ENCODE measurements around the gene GAS2. TPM values are rescaled to one million over a fixed set of nuclear protein-coding genes. Genes with fewer than 3 reads are reported as not detected.

The GAS2 gene
- total RNA-seq, 2 experiments from 2014 or later = 1.8 to 4.1 TPM

DNA sequence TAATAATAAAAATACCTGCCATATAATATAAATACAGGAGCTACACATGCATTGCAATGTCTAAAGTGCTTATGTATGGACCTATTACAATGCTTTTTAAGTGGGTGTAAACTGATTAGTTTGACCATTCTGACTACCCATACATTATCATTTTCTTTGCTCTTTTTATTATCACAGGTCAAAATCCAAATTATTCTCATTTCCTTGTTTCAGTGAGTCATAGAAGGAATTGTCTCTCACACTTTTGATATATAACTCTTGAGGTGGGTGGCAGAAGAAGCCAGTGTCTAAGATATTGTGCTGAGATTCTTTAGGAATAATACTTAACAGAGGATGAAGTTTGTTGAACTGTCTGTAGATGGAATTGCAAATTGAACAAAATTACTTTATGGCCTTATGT lies 35.6 kb downstream of the GAS2 start:
- H3K4me1 ChIP-seq (ENCODE audit: insufficient read depth, low read length, poor library complexity, severe bottlenecking) = no peaks in the 10 kb centered on the region
- H3K79me2 ChIP-seq (ENCODE audit: insufficient read depth, low read depth, low read length) = no peaks in the 10 kb centered on the region
- no peaks in the 10 kb centered on the region for H3K9me3 ChIP-seq (ENCODE audit: low read length)
- H2AFZ ChIP-seq (ENCODE audit: low read length) = no peak overlapping the region
- no peaks in the 10 kb centered on the region for H4K20me1 ChIP-seq (ENCODE audit: insufficient read depth, low read length)
- BruUV-seq (replicated peaks) = no TSS peak
- POLR2A ChIA-PET = no interaction called here
- H3K4me3 ChIP-seq (ENCODE audit: low read depth, low read length, poor library complexity, severe bottlenecking) = no peak overlapping the region
- H3K4me2 ChIP-seq (ENCODE audit: low read length) = no peak overlapping the region
- CTCF ChIA-PET (ENCODE audit: unreplicated experiment) = no interaction called here
- H3K27ac ChIP-seq (ENCODE audit: low read depth, low read length, poor library complexity, severe bottlenecking) = no peak overlapping the region
- H3K36me3 ChIP-seq (ENCODE audit: insufficient read depth, low read length) = no peaks in the 10 kb centered on the region
- H3K9me2 ChIP-seq (ENCODE audit: insufficient read depth, low read length) = no peaks in the 10 kb centered on the region
- TF ChIP-seq EZH2phosphoT487 (IDR thresholded peaks at IDR 0.05; ENCODE audit: borderline replicate concordance, low read depth, low read length) = no peak
- TF ChIP-seq, protein P1, sequence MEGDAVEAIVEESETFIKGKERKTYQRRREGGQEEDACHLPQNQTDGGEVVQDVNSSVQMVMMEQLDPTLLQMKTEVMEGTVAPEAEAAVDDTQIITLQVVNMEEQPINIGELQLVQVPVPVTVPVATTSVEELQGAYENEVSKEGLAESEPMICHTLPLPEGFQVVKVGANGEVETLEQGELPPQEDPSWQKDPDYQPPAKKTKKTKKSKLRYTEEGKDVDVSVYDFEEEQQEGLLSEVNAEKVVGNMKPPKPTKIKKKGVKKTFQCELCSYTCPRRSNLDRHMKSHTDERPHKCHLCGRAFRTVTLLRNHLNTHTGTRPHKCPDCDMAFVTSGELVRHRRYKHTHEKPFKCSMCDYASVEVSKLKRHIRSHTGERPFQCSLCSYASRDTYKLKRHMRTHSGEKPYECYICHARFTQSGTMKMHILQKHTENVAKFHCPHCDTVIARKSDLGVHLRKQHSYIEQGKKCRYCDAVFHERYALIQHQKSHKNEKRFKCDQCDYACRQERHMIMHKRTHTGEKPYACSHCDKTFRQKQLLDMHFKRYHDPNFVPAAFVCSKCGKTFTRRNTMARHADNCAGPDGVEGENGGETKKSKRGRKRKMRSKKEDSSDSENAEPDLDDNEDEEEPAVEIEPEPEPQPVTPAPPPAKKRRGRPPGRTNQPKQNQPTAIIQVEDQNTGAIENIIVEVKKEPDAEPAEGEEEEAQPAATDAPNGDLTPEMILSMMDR (conservative IDR thresholded peaks at IDR 0.05; ENCODE audit: low read length) = no peak
- intact Hi-C loops (cut with micrococcal nuclease; ENCODE audit: unreplicated experiment) = no loop called here
- no peak for DNase-seq (ENCODE audit: low spot score)

DNA sequence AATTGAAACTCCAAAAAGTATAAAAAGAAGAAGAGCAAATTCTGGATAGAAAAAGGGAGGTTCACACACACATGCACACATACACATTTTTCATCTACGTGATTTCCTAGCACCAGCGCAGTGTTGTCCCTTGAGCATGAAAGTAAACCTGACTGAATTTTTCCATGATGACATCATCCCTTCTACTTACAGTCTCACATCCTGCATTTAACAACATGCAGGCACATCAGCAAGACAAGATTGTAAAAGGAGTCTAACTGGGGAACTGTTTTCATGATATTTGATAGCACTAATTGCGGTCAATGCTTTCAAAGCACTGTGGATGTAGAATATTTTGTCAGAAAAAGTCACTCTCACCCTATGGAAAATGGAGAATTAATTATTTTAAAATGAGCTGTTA lies 36.6 kb downstream of the GAS2 start:
- no TSS peak for BruUV-seq (replicated peaks)
- CTCF ChIA-PET (ENCODE audit: unreplicated experiment) = no interaction called here

DNA sequence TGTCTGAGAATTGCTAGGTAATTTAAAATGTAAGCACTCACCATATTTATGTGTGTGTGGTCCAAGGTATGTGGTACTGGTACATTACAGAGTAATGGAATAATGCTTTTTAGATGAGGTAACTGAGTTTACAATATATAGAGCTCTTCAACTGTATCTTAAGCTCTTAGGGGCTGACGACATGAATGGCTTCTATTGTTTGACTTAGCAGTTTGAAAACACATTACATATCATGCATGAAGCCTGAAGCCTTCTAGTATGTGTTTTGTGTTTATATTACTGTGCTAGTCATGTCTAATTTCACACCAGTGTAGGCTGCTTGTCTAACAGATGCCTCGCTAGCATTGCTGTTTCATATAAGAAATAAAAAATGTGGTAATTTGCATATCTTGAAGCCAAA lies 37.2 kb downstream of the GAS2 start:
- TF ChIP-seq, protein P1 (conservative IDR thresholded peaks at IDR 0.05; ENCODE audit: low read length) = no peak
- TF ChIP-seq EZH2phosphoT487 (IDR thresholded peaks at IDR 0.05; ENCODE audit: borderline replicate concordance, low read depth, low read length) = no peak
- no TSS peak for BruUV-seq (replicated peaks)
- no peak for DNase-seq (ENCODE audit: low spot score)
- H2AFZ ChIP-seq (ENCODE audit: low read length) = no peak overlapping the region
- CTCF ChIA-PET (ENCODE audit: unreplicated experiment) = no interaction called here
- intact Hi-C loops (cut with micrococcal nuclease; ENCODE audit: unreplicated experiment) = no loop called here
- POLR2A ChIA-PET = interaction anchor here (1.0 kb wide), 1 partner anchor 10 kb away, joined by 3 read pairs; no protein-coding TSS in a partner anchor
- H3K27ac ChIP-seq (ENCODE audit: low read depth, low read length, poor library complexity, severe bottlenecking) = no peak overlapping the region
- no peaks in the 10 kb centered on the region for H3K9me3 ChIP-seq (ENCODE audit: low read length)
- no peaks in the 10 kb centered on the region for H3K9me2 ChIP-seq (ENCODE audit: insufficient read depth, low read length)
- no peaks in the 10 kb centered on the region for H3K79me2 ChIP-seq (ENCODE audit: insufficient read depth, low read depth, low read length)
- no peak overlapping the region for H3K4me3 ChIP-seq (ENCODE audit: low read depth, low read length, poor library complexity, severe bottlenecking)
- H4K20me1 ChIP-seq (ENCODE audit: insufficient read depth, low read length) = no peaks in the 10 kb centered on the region
- no peak overlapping the region for H3K4me2 ChIP-seq (ENCODE audit: low read length)
- no peaks in the 10 kb centered on the region for H3K4me1 ChIP-seq (ENCODE audit: insufficient read depth, low read length, poor library complexity, severe bottlenecking)
- no peaks in the 10 kb centered on the region for H3K36me3 ChIP-seq (ENCODE audit: insufficient read depth, low read length)

More for the DNA sequence above, 36.6 kb downstream of the GAS2 start:
- Histone ChIP-seq H3K4me2 (ENCODE audit: low read length) (no peak overlapping the region), H3K9me3 (ENCODE audit: low read length) (no peaks in the 10 kb centered on the region), H3K4me1 (ENCODE audit: insufficient read depth, low read length, poor library complexity, severe bottlenecking) (no peaks in the 10 kb centered on the region), H4K20me1 (ENCODE audit: insufficient read depth, low read length) (no peaks in the 10 kb centered on the region), H2AFZ (ENCODE audit: low read length) (no peak overlapping the region), H3K79me2 (ENCODE audit: insufficient read depth, low read depth, low read length) (no peaks in the 10 kb centered on the region), H3K27ac (ENCODE audit: low read depth, low read length, poor library complexity, severe bottlenecking) (no peak overlapping the region), H3K4me3 (ENCODE audit: low read depth, low read length, poor library complexity, severe bottlenecking) (no peak overlapping the region), H3K36me3 (ENCODE audit: insufficient read depth, low read length) (no peaks in the 10 kb centered on the region), H3K9me2 (ENCODE audit: insufficient read depth, low read length) (no peaks in the 10 kb centered on the region)
- POLR2A ChIA-PET = interaction anchor here (1.0 kb wide), 1 partner anchor 10 kb away, joined by 3 read pairs; no protein-coding TSS in a partner anchor
- no peak for TF ChIP-seq EZH2phosphoT487 (IDR thresholded peaks at IDR 0.05; ENCODE audit: borderline replicate concordance, low read depth, low read length)
- TF ChIP-seq, protein P1 (conservative IDR thresholded peaks at IDR 0.05; ENCODE audit: low read length) = no peak
- no peak for DNase-seq (ENCODE audit: low spot score)
- intact Hi-C loops (cut with micrococcal nuclease; ENCODE audit: unreplicated experiment) = no loop called here

Data from OCI-LY7 (cell line).